Choroid plexus epithelial cell (primary cell): ENCODE measurements around the gene GIMAP4.
"Not testable (repeated sequence)": the region's sequence is repeated elsewhere in the genome, so short reads cannot be mapped to it uniquely, and the experiment has no call there.

Experiments
- DNase-seq: peaks from one replicate; pipeline ENCODE4 v3.0.0-alpha.2; 2010; ENCODE audit warnings: low read depth
- H3K4me3 ChIP-seq: 2 replicates; pipeline ENCODE4 v1.5.1; 2011; ENCODE audit warnings: low read depth, mild to moderate bottlenecking, control low read depth, low read length, moderate library complexity
- TF ChIP-seq, protein P1 (sequence below): conservative IDR thresholded peaks from 2 replicates; pipeline ENCODE4 v1.5.1; 2011; ENCODE audit warnings: low read depth, mild to moderate bottlenecking, control low read depth, inconsistent platforms, low read length, moderate library complexity

GIMAP4 gene

DNA sequence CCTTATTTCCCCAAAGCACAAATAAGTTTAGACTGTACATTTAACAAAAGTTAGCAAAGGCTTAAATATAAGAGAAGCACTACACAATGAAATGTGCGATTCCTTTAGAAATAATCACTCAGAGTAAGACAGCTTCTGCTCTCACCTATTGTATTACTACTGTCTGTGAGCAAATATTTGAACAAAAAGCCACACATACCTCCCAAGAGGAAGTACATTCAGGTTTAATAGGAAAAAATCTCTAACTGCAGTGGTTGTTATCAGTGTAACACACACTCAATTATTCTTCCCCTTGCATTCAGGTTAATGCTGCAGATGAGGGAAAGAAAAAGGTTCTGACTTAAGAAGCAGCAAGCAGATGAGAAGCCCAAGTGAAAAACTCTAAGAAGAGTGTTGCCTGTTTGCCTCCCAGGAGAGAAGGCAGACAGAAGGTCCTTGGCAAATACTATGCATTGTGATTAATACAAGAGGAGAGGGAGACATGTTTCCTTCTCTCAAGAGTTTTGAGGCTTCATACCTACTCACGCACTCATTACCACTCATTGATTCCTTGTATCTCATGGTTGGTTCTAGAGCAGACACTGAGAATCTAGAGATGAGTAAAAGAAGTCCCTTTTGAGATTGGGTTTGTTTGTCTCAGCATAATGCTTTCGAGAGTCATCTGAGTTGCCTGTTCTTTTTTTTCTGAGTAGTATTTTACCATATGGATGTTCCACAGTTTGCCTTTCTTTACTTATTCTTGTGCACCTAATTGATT lies 13.6 kb downstream of the GIMAP4 start:
- H3K4me3 ChIP-seq = no peak overlapping the region
- TF ChIP-seq, protein P1, sequence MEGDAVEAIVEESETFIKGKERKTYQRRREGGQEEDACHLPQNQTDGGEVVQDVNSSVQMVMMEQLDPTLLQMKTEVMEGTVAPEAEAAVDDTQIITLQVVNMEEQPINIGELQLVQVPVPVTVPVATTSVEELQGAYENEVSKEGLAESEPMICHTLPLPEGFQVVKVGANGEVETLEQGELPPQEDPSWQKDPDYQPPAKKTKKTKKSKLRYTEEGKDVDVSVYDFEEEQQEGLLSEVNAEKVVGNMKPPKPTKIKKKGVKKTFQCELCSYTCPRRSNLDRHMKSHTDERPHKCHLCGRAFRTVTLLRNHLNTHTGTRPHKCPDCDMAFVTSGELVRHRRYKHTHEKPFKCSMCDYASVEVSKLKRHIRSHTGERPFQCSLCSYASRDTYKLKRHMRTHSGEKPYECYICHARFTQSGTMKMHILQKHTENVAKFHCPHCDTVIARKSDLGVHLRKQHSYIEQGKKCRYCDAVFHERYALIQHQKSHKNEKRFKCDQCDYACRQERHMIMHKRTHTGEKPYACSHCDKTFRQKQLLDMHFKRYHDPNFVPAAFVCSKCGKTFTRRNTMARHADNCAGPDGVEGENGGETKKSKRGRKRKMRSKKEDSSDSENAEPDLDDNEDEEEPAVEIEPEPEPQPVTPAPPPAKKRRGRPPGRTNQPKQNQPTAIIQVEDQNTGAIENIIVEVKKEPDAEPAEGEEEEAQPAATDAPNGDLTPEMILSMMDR = no peak
- no peak for DNase-seq

DNA sequence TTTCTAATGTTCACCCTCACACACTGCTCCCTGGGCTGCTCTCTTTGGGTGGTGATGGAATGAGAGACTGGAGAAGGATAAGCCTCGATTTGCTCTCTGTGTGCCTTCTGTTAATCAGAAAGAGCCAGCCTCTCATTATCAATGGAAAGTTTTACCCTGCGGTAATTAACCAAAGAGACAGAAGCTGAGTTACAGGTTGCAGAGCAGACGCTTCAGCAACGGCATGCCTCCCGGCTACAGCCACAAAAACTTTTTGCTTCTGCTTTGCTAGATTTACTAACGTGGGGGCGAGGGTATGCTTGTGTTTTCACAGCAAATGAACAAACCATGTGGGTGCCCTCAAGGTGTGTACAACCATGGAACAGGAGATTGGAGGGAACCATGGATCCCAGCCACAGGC lies 18.0 kb downstream of the GIMAP4 start:
- TF ChIP-seq, protein P1 = no peak
- H3K4me3 ChIP-seq = no peak overlapping the region
- DNase-seq = no peak

DNA sequence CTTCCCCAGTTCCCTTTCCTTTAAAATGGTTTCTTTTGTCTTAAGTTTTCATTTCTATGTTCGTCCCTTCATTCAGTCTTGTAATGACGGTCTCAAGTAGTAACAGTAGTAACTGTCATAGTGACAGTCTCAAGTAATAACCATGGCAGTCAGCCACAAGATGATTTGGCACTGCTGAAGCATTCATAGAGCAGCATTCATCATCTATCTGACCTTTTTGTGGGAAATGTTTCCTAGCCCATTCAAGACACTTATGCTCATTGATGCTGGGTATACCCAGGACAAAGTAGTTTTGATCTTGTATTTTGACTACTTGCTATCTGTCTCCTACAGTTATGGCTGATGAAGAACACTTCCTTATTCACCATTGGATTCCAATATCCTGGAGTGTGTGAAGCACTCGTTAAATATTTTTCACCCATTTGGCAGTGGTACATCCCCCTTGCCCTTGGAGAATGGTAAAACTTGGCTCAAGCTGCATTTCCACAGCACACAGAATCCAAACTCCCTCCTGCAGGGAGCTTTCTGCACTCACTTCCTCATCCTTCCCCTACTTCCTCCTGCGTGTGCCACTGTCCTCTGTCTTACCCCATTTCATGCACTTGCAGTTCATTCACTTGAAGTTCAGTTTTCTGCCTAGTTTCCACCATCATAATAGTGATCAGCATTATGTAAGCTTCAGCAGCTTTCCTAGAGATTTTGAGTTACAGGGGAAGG lies 19.0 kb downstream of the GIMAP4 start:
- DNase-seq = no peak
- H3K4me3 ChIP-seq = no peak overlapping the region
- TF ChIP-seq, protein P1 = no peak

DNA sequence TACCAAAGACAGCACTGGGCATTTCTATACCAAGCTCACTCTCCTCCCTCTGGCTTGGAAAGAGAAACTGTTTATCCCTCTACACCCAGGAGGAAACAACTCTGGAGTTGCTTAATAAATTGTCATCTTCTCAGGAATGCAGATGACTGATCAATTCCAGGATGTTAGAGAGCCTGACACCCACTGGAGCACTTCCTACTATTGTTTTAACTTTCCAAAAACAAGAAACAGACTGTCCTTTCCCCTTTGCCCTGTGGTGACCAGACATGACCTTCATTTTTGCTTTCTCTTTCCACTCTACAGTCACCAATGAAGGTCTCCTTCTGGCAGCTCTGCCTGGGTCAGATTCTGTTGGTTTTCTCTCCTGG lies 19.6 kb downstream of the GIMAP4 start:
- TF ChIP-seq, protein P1 = no peak
- no peak overlapping the region for H3K4me3 ChIP-seq

DNA sequence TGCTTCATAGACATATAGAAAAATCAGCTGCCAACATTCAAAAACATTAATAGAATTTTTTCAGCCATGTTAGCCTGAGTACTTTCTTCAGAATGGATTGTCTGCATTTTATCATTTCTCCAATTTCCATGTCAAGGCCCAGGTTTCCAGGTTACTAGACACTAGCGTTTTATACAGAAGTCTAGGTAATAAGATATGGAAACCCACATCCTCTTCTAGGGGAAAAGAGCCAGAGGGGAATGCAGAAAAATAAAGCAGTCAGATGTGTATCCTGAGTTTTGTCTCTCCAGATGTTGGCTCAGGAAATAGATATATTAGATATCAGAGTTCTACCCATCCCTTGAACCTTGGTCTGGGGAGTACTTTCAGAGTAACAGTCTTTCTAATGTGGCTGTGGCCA lies 20.4 kb downstream of the GIMAP4 start:
- TF ChIP-seq, protein P1 = no peak
- no peak overlapping the region for H3K4me3 ChIP-seq
- no peak for DNase-seq

More for the DNA sequence above, 19.6 kb downstream of the GIMAP4 start:
- no peak for DNase-seq

DNA sequence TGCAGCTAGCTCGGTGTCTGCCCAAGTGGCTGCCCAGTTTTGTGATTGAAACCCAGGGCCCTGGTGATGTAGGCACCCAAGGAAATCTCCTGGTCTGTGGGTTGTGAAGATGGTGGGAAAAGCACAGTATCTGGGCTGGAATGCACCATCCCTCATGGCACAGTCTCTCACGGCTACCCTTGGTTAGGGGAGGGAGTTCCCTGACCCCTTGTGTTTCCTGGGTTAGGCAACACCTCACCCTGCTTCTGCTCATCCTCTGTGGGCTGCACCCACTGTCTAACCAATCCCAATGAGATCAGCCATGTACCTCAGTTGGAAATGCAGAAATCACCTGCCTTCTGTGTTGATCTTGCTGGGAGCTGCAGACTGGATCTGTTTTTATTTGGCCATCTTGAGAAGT lies 27.6 kb downstream of the GIMAP4 start:
- no peak overlapping the region for H3K4me3 ChIP-seq
- no peak for DNase-seq
- TF ChIP-seq, protein P1 = no peak

DNA sequence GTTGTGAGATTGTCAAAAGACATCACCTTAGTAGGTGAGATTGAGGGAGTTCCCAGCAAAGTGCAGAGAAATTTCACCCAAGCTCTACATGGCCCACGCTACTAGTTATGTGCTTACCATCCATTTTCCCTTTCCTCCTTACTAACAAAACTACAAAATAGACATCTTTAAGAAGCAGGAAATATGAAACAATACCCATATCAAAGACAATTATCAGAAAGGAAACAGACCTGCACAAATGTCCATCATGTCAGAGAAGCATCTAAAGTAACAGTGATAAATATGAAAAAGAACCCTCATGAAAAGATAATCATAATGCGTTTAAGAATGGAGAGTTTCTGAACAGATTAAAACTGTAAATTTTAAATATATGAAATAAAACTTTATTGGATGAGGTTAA lies 28.2 kb downstream of the GIMAP4 start:
- no peak overlapping the region for H3K4me3 ChIP-seq
- TF ChIP-seq, protein P1 = no peak
- no peak for DNase-seq

DNA sequence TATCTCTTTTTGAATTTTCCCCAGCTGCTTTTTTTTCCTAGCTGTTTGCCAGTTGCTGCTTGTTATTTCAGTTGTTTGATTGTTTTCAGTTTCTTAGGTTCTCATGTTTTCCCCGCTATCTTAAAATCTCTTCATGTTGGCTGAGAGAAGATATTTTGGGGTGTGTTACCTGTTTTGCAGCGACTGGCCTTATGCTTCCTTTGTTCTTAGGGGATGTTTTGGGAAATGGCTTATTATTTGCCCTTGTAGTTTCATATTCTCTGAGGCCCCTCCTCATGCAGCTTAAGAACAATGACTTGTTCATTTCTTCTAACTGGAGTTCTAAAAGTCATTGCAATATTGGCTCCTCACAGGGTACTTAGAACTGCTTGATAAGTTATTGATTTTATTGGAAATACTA lies 36.4 kb downstream of the GIMAP4 start:
- not testable (repeated sequence) for DNase-seq, H3K4me3 ChIP-seq
